GM12891 (cell line): ENCODE data around the gene RAP1GAP.

Experiments used
- POLR2A ChIP-seq: IDR thresholded peaks from 2 replicates; pipeline ENCODE4 v1.6.1; 2011; ENCODE audit warnings: low read depth, low read length, control low read depth
- SPI1 ChIP-seq: IDR thresholded peaks from 2 replicates; pipeline ENCODE4 v1.6.1; 2011; ENCODE audit warnings: low read depth, low read length, control low read depth

GRCh38 chr1:21585037-21585436, 84.1 kb downstream of the RAP1GAP start:
- no peak for TF ChIP-seq POLR2A
- no peak for TF ChIP-seq SPI1
